ENCODE results near the gene MAGI2.
"Not testable (repeated sequence)": the region's sequence is repeated elsewhere in the genome, so short reads cannot be mapped to it uniquely, and the experiment has no call there.

MAGI2 gene

DNA sequence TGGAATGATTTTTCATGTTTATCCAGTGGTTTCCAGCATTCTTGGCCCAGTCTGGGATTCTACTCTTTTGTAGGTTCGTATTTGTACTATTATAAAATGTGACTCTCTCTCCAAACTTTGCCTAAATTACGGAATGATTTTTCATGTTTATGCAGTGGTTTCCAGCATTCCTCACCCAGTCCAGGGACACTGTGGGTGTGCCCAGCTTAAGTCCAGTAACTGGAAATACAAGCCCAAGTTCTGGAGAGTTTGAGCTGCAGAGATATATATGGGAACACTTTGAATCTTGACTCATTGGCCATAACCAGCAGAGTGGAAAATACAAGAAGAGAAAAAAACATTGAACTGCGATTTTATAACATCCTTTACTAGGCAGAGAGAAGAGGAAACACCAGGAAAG, 5.9 kb upstream of the MAGI2 start:
- no peak for DNase-seq
- Mint-ChIP-seq H3K9me3 (no peaks in the 10 kb centered on the region), H3K4me3 (no peak overlapping the region), H3K4me1 (no peaks in the 10 kb centered on the region), H3K27me3 (peaks cover 12% of the 10 kb centered on the region), H3K36me3 (no peaks in the 10 kb centered on the region), H3K27ac (no peak overlapping the region)
- CTCF ChIA-PET, result no interaction called here

DNA sequence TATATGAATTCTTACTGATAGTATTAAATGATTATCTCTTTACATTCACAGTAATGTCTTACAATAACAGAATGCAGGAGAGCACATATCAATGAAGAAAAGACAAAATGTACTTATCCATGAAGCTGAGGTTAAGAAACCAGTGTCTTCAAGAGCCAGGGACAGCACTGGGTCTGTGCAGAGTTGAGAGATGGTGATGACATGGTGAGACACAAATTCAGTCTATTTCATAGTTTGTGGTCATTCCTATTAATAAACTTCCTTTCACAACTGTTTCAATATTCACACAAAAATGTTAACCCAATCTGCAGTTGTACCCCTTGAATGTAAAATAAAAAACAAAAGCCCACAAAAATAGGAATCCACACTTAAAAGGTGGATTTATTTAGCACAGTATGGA, 5.3 kb upstream of the MAGI2 start:
- CTCF ChIA-PET, result no interaction called here
- no peaks in the 10 kb centered on the region for H3K36me3 Mint-ChIP-seq
- H3K9me3 Mint-ChIP-seq, result no peaks in the 10 kb centered on the region
- no peak for DNase-seq
- no peaks in the 10 kb centered on the region for H3K4me1 Mint-ChIP-seq
- H3K4me3 Mint-ChIP-seq, result no peak overlapping the region
- peaks cover 17% of the 10 kb centered on the region for H3K27me3 Mint-ChIP-seq
- H3K27ac Mint-ChIP-seq, result no peak overlapping the region

DNA sequence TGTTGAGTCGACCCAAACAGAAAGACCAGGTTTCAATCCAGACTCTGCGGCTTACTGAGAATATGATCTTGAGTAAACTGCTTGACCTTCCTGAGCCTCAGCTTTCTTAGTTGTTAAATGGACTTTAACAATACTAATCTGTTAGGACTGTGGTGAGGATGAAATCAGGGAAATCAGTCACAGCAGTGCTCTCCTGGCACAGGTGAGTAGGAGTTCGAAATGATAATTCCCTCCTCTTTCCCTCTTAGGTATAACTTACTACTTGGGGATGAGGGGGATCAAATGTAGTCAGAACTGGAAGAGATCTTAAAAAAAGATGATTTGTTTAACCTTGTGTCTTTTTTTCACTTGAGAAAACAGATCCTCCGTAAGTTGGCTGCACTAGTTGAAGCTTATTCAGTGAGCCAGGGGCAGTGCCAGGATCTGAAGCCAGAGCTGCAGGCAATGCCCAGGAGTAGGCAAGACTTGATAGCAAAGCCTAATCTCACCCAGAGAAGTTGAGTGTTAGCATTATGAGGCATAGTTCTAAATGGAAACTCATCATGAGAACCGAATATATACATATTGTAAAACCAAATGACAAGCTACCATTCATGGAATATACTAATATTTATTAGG, 1.8 kb upstream of the MAGI2 start:
- no peaks in the 10 kb centered on the region for H3K36me3 Mint-ChIP-seq
- H3K9me3 Mint-ChIP-seq, result no peaks in the 10 kb centered on the region
- CTCF ChIA-PET, result no interaction called here
- no peak for DNase-seq
- H3K4me3 Mint-ChIP-seq, result no peak overlapping the region
- peaks cover 41% of the 10 kb centered on the region for H3K27me3 Mint-ChIP-seq
- H3K27ac Mint-ChIP-seq, result no peak overlapping the region
- peaks cover 19% of the 10 kb centered on the region for H3K4me1 Mint-ChIP-seq

DNA sequence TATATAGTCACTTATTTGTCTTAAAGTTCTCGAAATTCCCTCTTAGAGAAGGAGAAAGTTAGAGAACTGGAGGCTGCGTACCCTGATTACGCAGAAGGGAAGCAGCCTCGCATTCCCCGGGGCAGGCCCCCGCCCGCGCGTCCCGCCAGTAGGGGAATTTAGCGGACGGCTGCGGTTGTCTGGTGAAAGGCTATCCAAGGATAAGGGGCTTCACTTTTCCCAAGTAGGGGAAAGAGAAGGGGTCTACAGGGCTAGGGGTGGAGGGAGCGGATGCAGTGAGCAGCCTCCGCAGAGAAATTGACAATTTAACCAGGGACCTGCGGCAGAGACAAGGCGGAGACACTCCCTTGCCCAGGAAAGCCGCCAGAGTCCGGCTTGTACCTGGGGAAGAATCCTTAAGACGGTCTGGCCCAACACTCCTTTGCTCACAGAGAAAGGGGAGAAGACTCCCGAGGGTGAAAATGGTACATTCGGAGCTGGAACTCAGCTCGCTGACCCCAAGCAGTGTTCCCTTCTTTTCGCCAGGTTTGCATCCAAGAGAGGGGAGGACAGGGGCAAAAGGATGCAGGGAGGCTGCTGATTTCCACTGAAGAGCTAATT, 994 bp upstream of the MAGI2 start:
- DNase-seq, result no peak
- Mint-ChIP-seq H3K27me3 (peaks cover 41% of the 10 kb centered on the region), H3K9me3 (no peaks in the 10 kb centered on the region), H3K4me3 (no peak overlapping the region), H3K27ac (no peak overlapping the region), H3K4me1 (peaks cover 19% of the 10 kb centered on the region), H3K36me3 (no peaks in the 10 kb centered on the region)
- CTCF ChIA-PET, result no interaction called here

GRCh38 chr7:79453266-79453557, 255 bp downstream of the MAGI2 start:
- CTCF ChIA-PET, result no interaction called here
- Mint-ChIP-seq H3K27ac (no peak overlapping the region), H3K4me3 (peak overlapping the region; percentile 42), H3K9me3 (no peaks in the 10 kb centered on the region), H3K4me1 (peaks cover 19% of the 10 kb centered on the region), H3K27me3 (peaks cover 41% of the 10 kb centered on the region), H3K36me3 (no peaks in the 10 kb centered on the region)
- no peak for DNase-seq

- no peak for DNase-seq
- peaks cover 41% of the 10 kb centered on the region for H3K27me3 Mint-ChIP-seq
Observed at GRCh38 chr7:79452495-79453265, 787 bp downstream of the MAGI2 start.

GRCh38 chr7:79452032-79452494, 1.4 kb downstream of the MAGI2 start:
- CTCF ChIA-PET, result no interaction called here
- Mint-ChIP-seq H3K9me3 (no peaks in the 10 kb centered on the region), H3K4me1 (peaks cover 19% of the 10 kb centered on the region), H3K4me3 (peak overlapping the region; percentile 18), H3K27ac (no peak overlapping the region), H3K36me3 (no peaks in the 10 kb centered on the region), H3K27me3 (peaks cover 41% of the 10 kb centered on the region)
- peak; percentile 35 for DNase-seq

More at GRCh38 chr7:79452495-79453265, 787 bp downstream of the MAGI2 start:
- no peak overlapping the region for H3K27ac Mint-ChIP-seq
- CTCF ChIA-PET, result no interaction called here
- no peaks in the 10 kb centered on the region for H3K9me3 Mint-ChIP-seq
- H3K4me1 Mint-ChIP-seq, result peaks cover 19% of the 10 kb centered on the region
- H3K36me3 Mint-ChIP-seq, result no peaks in the 10 kb centered on the region
- H3K4me3 Mint-ChIP-seq, result peak overlapping the region; percentile 42

GRCh38 chr7:79451580-79451979, 1.9 kb downstream of the MAGI2 start:
- CTCF ChIA-PET, result no interaction called here
- DNase-seq, result no peak
- no peaks in the 10 kb centered on the region for H3K9me3 Mint-ChIP-seq
- H3K4me3 Mint-ChIP-seq, result no peak overlapping the region
- peaks cover 19% of the 10 kb centered on the region for H3K4me1 Mint-ChIP-seq
- H3K36me3 Mint-ChIP-seq, result no peaks in the 10 kb centered on the region
- peaks cover 41% of the 10 kb centered on the region for H3K27me3 Mint-ChIP-seq
- H3K27ac Mint-ChIP-seq, result no peak overlapping the region

GRCh38 chr7:79442766-79443165, 10.7 kb downstream of the MAGI2 start:
- DNase-seq, H3K36me3 Mint-ChIP-seq, H3K9me3 Mint-ChIP-seq, H3K27ac Mint-ChIP-seq, CTCF ChIA-PET, H3K4me3 Mint-ChIP-seq, H3K27me3 Mint-ChIP-seq, H3K4me1 Mint-ChIP-seq: not testable (repeated sequence)

- no peak overlapping the region for H3K4me3 Mint-ChIP-seq
- no peak for DNase-seq
- CTCF ChIA-PET, result interaction anchor here (0.6 kb wide), 1 partner anchor 259 kb away, joined by 4 read pairs; no protein-coding TSS in a partner anchor
Observed at GRCh38 chr7:79436378-79436777, 17.1 kb downstream of the MAGI2 start.

DNA sequence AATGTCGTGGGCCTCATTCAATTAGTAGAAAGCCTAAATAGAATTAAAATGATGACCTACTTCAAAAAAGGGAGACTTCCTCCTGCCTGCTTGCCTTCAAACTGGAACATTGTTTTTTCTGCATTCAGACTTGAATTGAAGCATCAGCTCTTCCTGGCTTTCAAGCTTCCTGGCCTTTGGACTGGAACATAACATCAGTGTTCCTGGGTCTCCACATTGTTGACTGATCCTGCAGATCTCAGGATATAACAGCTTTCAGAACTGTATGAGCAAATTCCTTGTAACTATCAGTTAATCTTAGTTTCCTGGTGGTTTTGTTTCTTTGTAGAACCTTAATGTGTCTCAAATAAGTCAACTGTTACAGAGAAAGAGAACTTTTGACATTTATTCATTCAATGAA, 18.6 kb downstream of the MAGI2 start:
- CTCF ChIA-PET, result interaction anchor here (0.9 kb wide), 1 partner anchor 9 kb away, joined by 3 read pairs; no protein-coding TSS in a partner anchor
- no peaks in the 10 kb centered on the region for H3K27me3 Mint-ChIP-seq
- peaks cover 1% of the 10 kb centered on the region for H3K9me3 Mint-ChIP-seq
- H3K36me3 Mint-ChIP-seq, result no peaks in the 10 kb centered on the region
- H3K4me1 Mint-ChIP-seq, result no peaks in the 10 kb centered on the region
- no peak for DNase-seq
- H3K27ac Mint-ChIP-seq, result no peak overlapping the region
- H3K4me3 Mint-ChIP-seq, result no peak overlapping the region

More at GRCh38 chr7:79436378-79436777, 17.1 kb downstream of the MAGI2 start:
- no peaks in the 10 kb centered on the region for H3K27me3 Mint-ChIP-seq
- H3K9me3 Mint-ChIP-seq, result peaks cover 1% of the 10 kb centered on the region
- H3K4me1 Mint-ChIP-seq, result no peaks in the 10 kb centered on the region
- no peak overlapping the region for H3K27ac Mint-ChIP-seq
- H3K36me3 Mint-ChIP-seq, result no peaks in the 10 kb centered on the region

DNA sequence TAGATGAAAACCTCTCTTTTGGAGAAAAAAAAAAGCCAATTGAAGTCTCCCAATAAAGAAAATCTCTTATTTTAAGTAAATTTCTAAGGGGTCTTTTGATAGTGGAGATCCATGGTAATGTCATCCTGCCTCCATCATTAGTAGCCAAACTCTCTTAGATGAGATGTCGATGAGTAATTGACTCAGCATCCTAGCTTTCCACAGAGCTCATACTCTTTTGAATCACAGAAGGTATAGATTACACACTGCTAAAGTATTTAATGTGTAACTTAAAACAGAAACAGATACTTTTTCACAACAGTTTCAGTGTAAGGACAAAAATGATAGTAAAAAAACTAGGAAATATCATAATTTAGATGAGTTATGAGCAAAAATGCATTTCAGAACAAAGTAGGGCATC, 19.4 kb downstream of the MAGI2 start:
- no peaks in the 10 kb centered on the region for H3K36me3 Mint-ChIP-seq
- H3K27ac Mint-ChIP-seq, result no peak overlapping the region
- no peaks in the 10 kb centered on the region for H3K4me1 Mint-ChIP-seq
- no peak overlapping the region for H3K4me3 Mint-ChIP-seq
- no peaks in the 10 kb centered on the region for H3K27me3 Mint-ChIP-seq
- no peak for DNase-seq
- CTCF ChIA-PET, result interaction anchor here (0.9 kb wide), 1 partner anchor 9 kb away, joined by 3 read pairs; no protein-coding TSS in a partner anchor
- peaks cover 1% of the 10 kb centered on the region for H3K9me3 Mint-ChIP-seq

- H3K27me3 Mint-ChIP-seq, result no peaks in the 10 kb centered on the region
- no peak overlapping the region for H3K4me3 Mint-ChIP-seq
- H3K36me3 Mint-ChIP-seq, result no peaks in the 10 kb centered on the region
- CTCF ChIA-PET, result no interaction called here
- no peak for DNase-seq
- H3K4me1 Mint-ChIP-seq, result no peaks in the 10 kb centered on the region
- no peak overlapping the region for H3K27ac Mint-ChIP-seq
- H3K9me3 Mint-ChIP-seq, result peaks cover 1% of the 10 kb centered on the region
Observed at GRCh38 chr7:79430391-79430790, 23.1 kb downstream of the MAGI2 start.

GRCh38 chr7:79425665-79426064, 27.8 kb downstream of the MAGI2 start:
- Mint-ChIP-seq H3K27me3 (no peaks in the 10 kb centered on the region), H3K9me3 (no peaks in the 10 kb centered on the region), H3K27ac (no peak overlapping the region), H3K4me3 (no peak overlapping the region), H3K4me1 (no peaks in the 10 kb centered on the region), H3K36me3 (no peaks in the 10 kb centered on the region)
- CTCF ChIA-PET, result interaction anchor here (0.7 kb wide), 1 partner anchor 9 kb away, joined by 3 read pairs; no protein-coding TSS in a partner anchor
- no peak for DNase-seq

DNA sequence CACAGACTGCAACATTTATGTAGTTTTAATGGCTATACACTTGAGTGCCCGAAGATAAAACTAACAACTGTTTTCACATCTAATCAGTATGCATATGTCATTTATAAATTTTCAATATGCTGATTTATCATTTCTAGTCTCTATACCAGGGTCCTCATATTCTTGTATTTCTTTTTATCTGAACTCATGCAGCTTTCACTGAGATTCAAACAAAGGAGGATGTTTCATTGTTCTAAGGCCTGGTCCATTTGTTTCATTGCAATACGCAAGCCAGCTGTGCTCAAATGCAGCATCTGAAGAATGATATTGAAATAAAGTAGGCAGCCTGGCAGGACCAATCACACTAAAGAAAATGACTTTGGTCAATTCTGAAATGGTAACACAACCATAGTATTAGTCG, 31.7 kb downstream of the MAGI2 start:
- CTCF ChIA-PET, result no interaction called here
- Mint-ChIP-seq H3K4me3 (no peak overlapping the region), H3K36me3 (no peaks in the 10 kb centered on the region), H3K27ac (no peak overlapping the region), H3K4me1 (no peaks in the 10 kb centered on the region), H3K9me3 (no peaks in the 10 kb centered on the region), H3K27me3 (no peaks in the 10 kb centered on the region)
- no peak for DNase-seq

All from activated naive CD4-positive, alpha-beta T cell treated with anti-CD3 and anti-CD28 coated beads, Interleukin-2, amount 10 ng/mL, durations not matched to agents 7 days and 5 days (primary cell).